ENCODE results near the gene SLC4A4.

DNA sequence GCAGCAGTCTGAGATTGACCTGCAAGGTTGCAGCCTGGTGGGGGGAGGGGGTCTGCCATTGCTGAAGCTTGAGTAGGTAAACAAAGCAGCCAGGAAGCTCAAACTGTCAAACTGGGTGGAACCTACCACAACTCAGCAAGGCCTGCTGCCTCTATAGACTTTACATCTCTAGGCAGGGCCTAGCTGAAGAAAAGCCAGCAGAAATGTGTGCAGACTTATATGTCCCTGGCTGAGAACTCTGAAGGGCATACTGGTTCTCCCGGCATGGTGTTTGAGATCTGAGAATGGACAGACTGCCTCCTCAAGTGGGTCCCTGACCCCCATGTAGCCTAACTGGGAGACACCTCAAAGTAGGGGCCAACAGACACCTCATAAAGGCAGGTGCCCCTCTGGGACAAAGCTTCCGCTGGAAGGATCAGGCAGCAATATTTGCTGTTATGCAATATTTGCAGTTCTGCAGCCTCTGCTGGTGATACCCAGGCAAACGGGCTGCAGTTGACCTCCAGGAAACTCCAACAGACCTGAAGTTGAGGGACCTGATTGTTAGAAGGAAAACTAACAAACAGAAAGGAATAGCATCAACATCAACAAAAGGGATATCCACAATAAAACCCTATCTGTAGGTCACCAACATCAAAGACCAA, 277.5 kb downstream of the SLC4A4 start:
- TF ChIP-seq, protein P1, sequence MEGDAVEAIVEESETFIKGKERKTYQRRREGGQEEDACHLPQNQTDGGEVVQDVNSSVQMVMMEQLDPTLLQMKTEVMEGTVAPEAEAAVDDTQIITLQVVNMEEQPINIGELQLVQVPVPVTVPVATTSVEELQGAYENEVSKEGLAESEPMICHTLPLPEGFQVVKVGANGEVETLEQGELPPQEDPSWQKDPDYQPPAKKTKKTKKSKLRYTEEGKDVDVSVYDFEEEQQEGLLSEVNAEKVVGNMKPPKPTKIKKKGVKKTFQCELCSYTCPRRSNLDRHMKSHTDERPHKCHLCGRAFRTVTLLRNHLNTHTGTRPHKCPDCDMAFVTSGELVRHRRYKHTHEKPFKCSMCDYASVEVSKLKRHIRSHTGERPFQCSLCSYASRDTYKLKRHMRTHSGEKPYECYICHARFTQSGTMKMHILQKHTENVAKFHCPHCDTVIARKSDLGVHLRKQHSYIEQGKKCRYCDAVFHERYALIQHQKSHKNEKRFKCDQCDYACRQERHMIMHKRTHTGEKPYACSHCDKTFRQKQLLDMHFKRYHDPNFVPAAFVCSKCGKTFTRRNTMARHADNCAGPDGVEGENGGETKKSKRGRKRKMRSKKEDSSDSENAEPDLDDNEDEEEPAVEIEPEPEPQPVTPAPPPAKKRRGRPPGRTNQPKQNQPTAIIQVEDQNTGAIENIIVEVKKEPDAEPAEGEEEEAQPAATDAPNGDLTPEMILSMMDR (IDR thresholded peaks at IDR 0.05) = no peak
- no peak for TF ChIP-seq POLR2A (IDR thresholded peaks at IDR 0.05)
